Ovary (tissue), 3 donors: ENCODE measurements around the gene TRIP6.

Experiments used
- POLR2A ChIP-seq: fragments of 450-650 bp; IDR thresholded peaks from one replicate; pipeline ENCODE4 v1.6.1; 2017; ENCODE audit warnings: antibody characterized with exemption, mild to moderate bottlenecking, moderate library complexity
- TF ChIP-seq, protein P1 (sequence below), 3 donors: fragments of 450-650 bp in 2 of 3; fragments of 200-600 bp in 1 of 3; IDR thresholded peaks; one replicate each; pipeline versions ENCODE4 v1.5.1 to v1.8.0; 2016 to 2022; ENCODE audit warnings: antibody characterized with exemption in 3 of 3, mild to moderate bottlenecking in 1 of 3
- donor health status: DM: no; HTN: no; CAD: no.

DNA sequence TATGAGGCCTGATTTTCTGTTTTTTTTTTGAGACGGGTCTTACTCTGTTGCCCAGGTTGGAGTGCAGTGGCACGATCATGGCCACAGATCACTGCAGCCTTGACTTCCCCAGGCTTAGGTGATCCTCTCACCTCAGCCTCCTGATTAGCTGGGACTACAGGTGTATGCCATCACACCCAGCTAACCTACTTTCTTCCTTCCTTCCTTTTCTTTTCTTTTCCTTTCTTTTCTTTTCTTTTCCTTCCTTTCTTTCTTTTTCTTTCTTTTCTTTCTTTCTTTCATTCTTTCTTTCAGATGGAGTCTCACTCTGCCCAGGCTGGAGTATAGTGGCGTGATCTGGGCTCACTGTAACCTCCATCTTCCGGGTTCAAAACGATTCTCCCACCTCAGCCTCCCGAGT is 11.5 kb downstream of the TRIP6 start:
- TF ChIP-seq, protein P1, sequence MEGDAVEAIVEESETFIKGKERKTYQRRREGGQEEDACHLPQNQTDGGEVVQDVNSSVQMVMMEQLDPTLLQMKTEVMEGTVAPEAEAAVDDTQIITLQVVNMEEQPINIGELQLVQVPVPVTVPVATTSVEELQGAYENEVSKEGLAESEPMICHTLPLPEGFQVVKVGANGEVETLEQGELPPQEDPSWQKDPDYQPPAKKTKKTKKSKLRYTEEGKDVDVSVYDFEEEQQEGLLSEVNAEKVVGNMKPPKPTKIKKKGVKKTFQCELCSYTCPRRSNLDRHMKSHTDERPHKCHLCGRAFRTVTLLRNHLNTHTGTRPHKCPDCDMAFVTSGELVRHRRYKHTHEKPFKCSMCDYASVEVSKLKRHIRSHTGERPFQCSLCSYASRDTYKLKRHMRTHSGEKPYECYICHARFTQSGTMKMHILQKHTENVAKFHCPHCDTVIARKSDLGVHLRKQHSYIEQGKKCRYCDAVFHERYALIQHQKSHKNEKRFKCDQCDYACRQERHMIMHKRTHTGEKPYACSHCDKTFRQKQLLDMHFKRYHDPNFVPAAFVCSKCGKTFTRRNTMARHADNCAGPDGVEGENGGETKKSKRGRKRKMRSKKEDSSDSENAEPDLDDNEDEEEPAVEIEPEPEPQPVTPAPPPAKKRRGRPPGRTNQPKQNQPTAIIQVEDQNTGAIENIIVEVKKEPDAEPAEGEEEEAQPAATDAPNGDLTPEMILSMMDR (IDR thresholded peaks at IDR 0.05) = no peak
- no peak for TF ChIP-seq POLR2A
